IMR-90 (cell line): ENCODE data around the gene PIAS4. TPM values are rescaled to one million over a fixed set of nuclear protein-coding genes. Genes with fewer than 3 reads are reported as not detected.

Experiments used
- ATAC-seq: fragments of 200-7000 bp; cut with Tn5 transposase; 2 replicates; pipeline ENCODE4 v1.9.1; 2020; ENCODE audit warnings: low read depth, mild to moderate bottlenecking, moderate library complexity
- BruUV-seq: library from RNA; stranded (reverse); fragments of 400-500 nt; replicated peaks from 2 replicates; lab custom pipeline; 2021; lab: Mats Ljungman, UMichigan
- CTCF ChIA-PET: fragments of 300-600 bp; formaldehyde crosslinking; extraction: SDS; loops from one replicate; lab custom pipeline; 2021; ENCODE audit warnings: antibody characterized with exemption; lab: Yijun Ruan, JAX
- POLR2A ChIA-PET: fragments of 300-600 bp; sonication (Branson Sonifier 250); formaldehyde crosslinking; loops from one replicate; lab custom pipeline; 2022; ENCODE audit warnings: antibody characterized with exemption; ENCODE audit not compliant: unreplicated experiment; lab: Charles Lee
- DNase-seq: peaks from one replicate; pipeline ENCODE4 v3.0.0; 2013
- H2AFZ ChIP-seq: replicated peaks from 2 replicates; pipeline ENCODE3; 2013; ENCODE audit warnings: low read length, mild to moderate bottlenecking; ENCODE audit not compliant: poor library complexity
- H2AK5ac ChIP-seq: 2 replicates; pipeline ENCODE4 v1.6.1; 2013; ENCODE audit warnings: low read depth, low read length, inconsistent platforms
- H2AK9ac ChIP-seq: replicated peaks from 2 replicates; pipeline ENCODE3; 2013; ENCODE audit warnings: mild to moderate bottlenecking, low read depth, low read length, moderate library complexity; ENCODE audit not compliant: poor library complexity
- H2BK120ac ChIP-seq: 2 replicates; pipeline ENCODE4 v1.6.1; 2013; ENCODE audit warnings: low read depth, low read length, inconsistent platforms
- H2BK15ac ChIP-seq: 3 replicates; pipeline ENCODE4 v1.6.1; 2013; ENCODE audit warnings: low read depth, low read length, inconsistent platforms
- H2BK20ac ChIP-seq: 2 replicates; pipeline ENCODE4 v1.6.1; 2013; ENCODE audit warnings: low read depth, mild to moderate bottlenecking, inconsistent platforms, low read length, moderate library complexity
- H2BK5ac ChIP-seq: 2 replicates; pipeline ENCODE4 v1.6.1; 2013; ENCODE audit warnings: mild to moderate bottlenecking, low read depth, low read length, inconsistent platforms; ENCODE audit not compliant: poor library complexity, severe bottlenecking
- H3K14ac ChIP-seq: replicated peaks from 2 replicates; pipeline ENCODE4 v1.6.1; 2013; ENCODE audit warnings: low read depth, low read length, inconsistent platforms
- H3K18ac ChIP-seq: 2 replicates; pipeline ENCODE4 v1.6.1; 2013; ENCODE audit warnings: low read depth, low read length, control low read depth
- H3K23ac ChIP-seq: 2 replicates; pipeline ENCODE4 v1.6.1; 2013; ENCODE audit warnings: low read depth, low read length, inconsistent platforms
- H3K27ac ChIP-seq: 2 replicates; pipeline ENCODE4 v1.5.1; 2013; ENCODE audit warnings: mild to moderate bottlenecking, control low read depth, low read length; ENCODE audit not compliant: insufficient read depth
- H3K27me3 ChIP-seq: 2 replicates; pipeline ENCODE4 v1.6.1; 2013; ENCODE audit warnings: low read length; ENCODE audit not compliant: control insufficient read depth, insufficient read depth
- H3K36me3 ChIP-seq: 2 replicates; pipeline ENCODE4 v1.6.1; 2013; ENCODE audit warnings: low read length, mixed read lengths; ENCODE audit not compliant: control insufficient read depth, insufficient read depth
- H3K4ac ChIP-seq: 2 replicates; pipeline ENCODE4 v1.6.1; 2013; ENCODE audit warnings: low read depth, low read length, inconsistent platforms
- H3K4me1 ChIP-seq: 2 replicates; pipeline ENCODE4 v1.6.1; 2013; ENCODE audit warnings: low read length, mixed read lengths; ENCODE audit not compliant: control insufficient read depth, insufficient read depth
- H3K4me2 ChIP-seq: 2 replicates; pipeline ENCODE4 v1.6.1; 2013; ENCODE audit warnings: low read depth, mild to moderate bottlenecking, control low read depth, low read length, moderate library complexity
- H3K4me3 ChIP-seq: 2 replicates; pipeline ENCODE4 v1.5.1; 2013; ENCODE audit warnings: low read depth, mild to moderate bottlenecking, control low read depth, low read length, moderate library complexity; ENCODE audit not compliant: insufficient read depth
- H3K56ac ChIP-seq: 2 replicates; pipeline ENCODE4 v1.6.1; 2013; ENCODE audit warnings: low read length, inconsistent platforms; ENCODE audit not compliant: insufficient read depth; ENCODE audit errors: extremely low read depth
- H3K79me1 ChIP-seq, 2 experiments: 2 replicates each; pipeline ENCODE4 v1.6.1; 2013; ENCODE audit warnings: low read length in 2 of 2, inconsistent platforms in 1 of 2, low read depth in 1 of 2
- H3K9ac ChIP-seq: 2 replicates; pipeline ENCODE4 v1.6.1; 2013; ENCODE audit warnings: low read depth, low read length, control low read depth
- H3K9me1 ChIP-seq: 2 replicates; pipeline ENCODE4 v1.6.1; 2013; ENCODE audit warnings: low read length, inconsistent platforms; ENCODE audit not compliant: insufficient read depth
- H3K9me3 ChIP-seq: 2 replicates; pipeline ENCODE4 v1.6.1; 2013; ENCODE audit warnings: low read length; ENCODE audit not compliant: control insufficient read depth, insufficient read depth
- H4K20me1 ChIP-seq: 2 replicates; pipeline ENCODE4 v1.6.1; 2013; ENCODE audit warnings: low read length, inconsistent platforms; ENCODE audit not compliant: insufficient read depth
- H4K5ac ChIP-seq: 2 replicates; pipeline ENCODE4 v1.6.1; 2013; ENCODE audit warnings: mild to moderate bottlenecking, low read depth, low read length, control low read depth
- H4K8ac ChIP-seq, 2 experiments: 2 replicates each; pipeline ENCODE4 v1.6.1; 2013; ENCODE audit warnings: low read depth in 2 of 2, low read length in 2 of 2, control low read depth in 1 of 2, inconsistent platforms in 1 of 2
- H4K91ac ChIP-seq: 2 replicates; pipeline ENCODE4 v1.6.1; 2013; ENCODE audit warnings: low read depth, low read length, inconsistent platforms; ENCODE audit not compliant: insufficient read depth
- BHLHE40 ChIP-seq: fragments of 150-350 bp; IDR thresholded peaks from 2 replicates; pipeline ENCODE4 v1.6.1; 2016; ENCODE audit warnings: mild to moderate bottlenecking, low read depth, low read length
- CEBPB ChIP-seq: IDR thresholded peaks from 2 replicates; pipeline ENCODE4 v1.6.1; 2012; ENCODE audit warnings: low read depth, low read length, improper control_type of control experiment
- FOS ChIP-seq: fragments of 150-350 bp; IDR thresholded peaks from 2 replicates; pipeline ENCODE4 v1.6.1; 2016; ENCODE audit warnings: low read depth, low read length
- MAZ ChIP-seq: IDR thresholded peaks from 2 replicates; pipeline ENCODE4 v1.6.1; 2012; ENCODE audit warnings: low read depth, mild to moderate bottlenecking, low read length, improper control_type of control experiment, moderate library complexity, borderline replicate concordance
- MXI1 ChIP-seq: IDR thresholded peaks from 2 replicates; pipeline ENCODE4 v1.6.1; 2012; ENCODE audit warnings: low read depth, mild to moderate bottlenecking, low read length, moderate library complexity, borderline replicate concordance
- RAD21 ChIP-seq: IDR thresholded peaks from 2 replicates; pipeline ENCODE4 v1.6.1; 2012; ENCODE audit warnings: low read length, improper control_type of control experiment
- SMC3 ChIP-seq: fragments of 150-350 bp; IDR thresholded peaks from 2 replicates; pipeline ENCODE4 v1.6.1; 2016; ENCODE audit warnings: low read depth, mild to moderate bottlenecking, antibody characterized with exemption, low read length, moderate library complexity
- WGBS, 2 experiments: methylation state at CpG; one replicate each; pipeline versions ENCODE4 v1.1.5 to v1.1.7; 2013; ENCODE audit warnings: missing lambda C conversion rate in 2 of 2; ENCODE audit not compliant: insufficient read length in 1 of 2; ENCODE audit errors: extremely low coverage in 2 of 2; 5-methylcytosine and 5-hydroxymethylcytosine counted together
- dilution Hi-C: fragments of 300-500 bp; cut with HindIII; formaldehyde crosslinking; loops from one replicate; pipeline ENCODE4 v1.14.3; 2018; ENCODE audit warnings: low sequenced_read_pairs; ENCODE audit not compliant: unreplicated experiment
- in situ Hi-C: fragments of 300-500 bp; cut with MboI; formaldehyde crosslinking; loops from 3 replicates; pipeline ENCODE4 v1.14.3; 2019; ENCODE audit warnings: low sequenced_read_pairs, inconsistent platforms, mixed read lengths
- intact Hi-C: fragments of 100-400 bp; cut with micrococcal nuclease; formaldehyde crosslinking; loops from 2 replicates; pipeline ENCODE4 v1.10.0; 2022
- polyA plus RNA-seq, 3 experiments: library from polyadenylated mRNA; depleted of rRNA; stranded (reverse); fragments of >200 nt; gene quantifications; 2 replicates each; pipeline ENCODE4 v1.2.3, GENCODE V29; 2012; ENCODE audit warnings: low replicate concordance in 1 of 3
- total RNA-seq: library from RNA; depleted of rRNA; stranded (reverse); fragments of >200 nt; gene quantifications from 2 replicates; pipeline ENCODE4 v1.2.3, GENCODE V29; 2012
- TF ChIP-seq, protein P1 (sequence below): fragments of 150-350 bp; IDR thresholded peaks from 2 replicates; pipeline ENCODE4 v1.6.1; 2016; ENCODE audit warnings: low read depth, mild to moderate bottlenecking, low read length, moderate library complexity, borderline replicate concordance
- TF ChIP-seq, protein P2 (sequence below): conservative IDR thresholded peaks from 2 replicates; pipeline ENCODE4 v1.5.1; 2012; ENCODE audit warnings: mild to moderate bottlenecking, low read depth, low read length, improper control_type of control experiment

PIAS4 gene
- total and polyA plus RNA-seq, 2 of the 4 experiments (the other 2 are of a cell fraction) = 12.1 to 13.6 TPM

DNA sequence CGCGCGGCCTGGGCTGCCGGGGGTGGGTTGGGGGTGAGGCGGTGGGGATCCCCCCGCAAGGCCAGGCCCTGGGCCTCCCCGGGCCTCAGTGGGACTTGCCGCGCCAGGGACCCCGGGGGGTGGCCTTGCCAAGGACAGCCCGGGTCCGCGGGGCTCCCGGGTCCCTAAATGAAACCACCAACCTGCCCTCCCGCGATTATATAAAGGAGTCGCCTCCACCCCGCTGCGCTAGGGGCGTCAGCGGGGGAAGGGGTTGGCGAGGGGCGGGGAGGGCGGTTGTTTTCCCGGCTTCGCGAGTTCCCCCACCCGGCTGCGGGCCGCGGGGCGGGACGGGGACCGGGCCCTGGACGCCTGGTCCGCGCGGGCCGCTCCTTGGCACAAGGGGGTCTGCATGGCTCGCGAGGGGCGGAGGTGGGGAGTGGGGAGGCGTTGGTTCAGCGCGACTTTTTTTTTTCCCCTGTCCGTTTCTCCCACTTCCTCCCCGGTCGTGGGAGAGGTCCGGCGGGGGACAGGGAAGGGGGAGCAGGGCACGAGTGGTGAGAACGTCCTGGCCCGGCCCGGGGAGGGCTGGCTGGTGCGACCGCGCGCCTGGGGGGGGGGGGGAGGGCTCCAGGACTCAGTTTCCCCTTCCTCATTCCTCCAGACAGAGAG is 60.0 kb downstream of the PIAS4 start (continued):
- no peak for TF ChIP-seq CEBPB
- no peak for TF ChIP-seq MXI1

DNA sequence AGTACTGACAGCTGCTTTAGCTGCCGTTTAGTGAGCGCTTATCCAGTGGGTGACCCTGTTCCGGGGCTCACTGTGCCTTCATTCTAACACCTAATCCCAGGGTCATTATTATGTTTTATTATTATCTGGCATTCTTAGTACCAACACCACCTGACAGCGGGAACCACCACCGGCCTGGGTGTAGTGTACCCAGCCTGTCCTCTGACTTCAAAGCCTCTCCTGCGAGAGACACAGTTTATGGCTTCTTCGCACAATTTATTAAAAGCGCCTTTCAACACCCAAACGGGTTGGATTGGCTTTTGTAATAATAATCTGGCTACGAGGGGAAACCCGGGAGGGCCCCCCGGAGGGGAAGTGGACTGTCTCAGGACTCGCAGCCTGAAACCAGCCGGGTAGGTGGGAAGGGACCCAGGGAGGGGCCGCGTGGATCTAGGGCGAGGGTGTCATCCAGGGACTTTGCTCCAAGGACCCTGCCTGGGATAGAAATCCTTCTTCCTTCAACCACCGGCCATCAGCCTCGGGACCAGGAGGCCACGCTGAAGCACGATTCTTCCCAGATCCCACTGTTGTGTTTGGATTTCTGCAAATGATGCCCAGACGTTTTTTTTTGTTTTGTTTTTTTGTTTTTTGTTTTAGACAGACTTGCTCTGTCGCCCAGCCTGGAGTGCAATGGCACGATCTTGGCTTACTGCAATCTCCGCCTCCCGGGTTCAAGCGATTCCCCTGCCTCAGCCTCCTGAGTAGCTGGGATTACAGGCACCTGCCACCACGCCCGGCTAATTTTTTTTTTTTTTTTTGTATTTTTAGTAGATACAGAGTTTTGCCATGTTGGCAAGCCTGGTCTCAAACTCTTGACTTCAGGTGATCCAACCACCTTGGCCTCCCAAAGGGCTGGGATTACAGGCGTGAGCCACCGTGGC is 60.8 kb downstream of the PIAS4 start:
- Histone ChIP-seq H4K91ac (no peak overlapping the region), H3K56ac (no peak overlapping the region), H2AFZ (peak overlapping the region; percentile 88), H3K9me3 (no peaks in the 10 kb centered on the region), H3K18ac (no peak overlapping the region; the same call in 1 of the 2 replicates), H3K79me1 (peaks cover 3 to 4% of the 10 kb centered on the region in 2 experiments; a peak in 2 of 4 replicates), H2AK9ac (peak overlapping the region; percentile 60), H3K4me1 (peaks cover 4% of the 10 kb centered on the region), H3K14ac (no peak overlapping the region), H2BK20ac (no peak overlapping the region), H3K27ac (no peak overlapping the region; the same call in 1 of the 2 replicates), H2BK15ac (no peak overlapping the region), H3K9me1 (peaks cover 3% of the 10 kb centered on the region), H3K36me3 (peaks cover 5% of the 10 kb centered on the region; the same call in 1 of the 2 replicates), H4K8ac (peak overlapping the region; percentile 69 to 85; a peak in 2 of 4 replicates), H2BK5ac (no peak overlapping the region), H3K27me3 (no peaks in the 10 kb centered on the region), H3K9ac (peak overlapping the region; percentile 55), H4K5ac (no peak overlapping the region), H3K4me3 (peak overlapping the region; percentile 56), H3K23ac (peak overlapping the region; percentile 52; the same call in 1 of the 2 replicates), H3K4me2 (peak overlapping the region; percentile 47; the same call in 1 of the 2 replicates), H4K20me1 (peaks cover 16% of the 10 kb centered on the region), H2AK5ac (peak overlapping the region; percentile 43; the same call in 1 of the 2 replicates), H3K4ac (0 out of 2 replicates have a peak overlapping the region, but pooled peaks have one; percentile 15), H2BK120ac (no peak overlapping the region; the same call in 1 of the 2 replicates)
- in situ Hi-C loops (no loop called here), dilution Hi-C loops (no loop called here), intact Hi-C loops (loop anchor here (5.0 kb wide), 1 partner anchor 119 kb away; no protein-coding TSS in a partner anchor)
- no TSS peak for BruUV-seq
- POLR2A ChIA-PET = no interaction called here
- no peak for TF ChIP-seq BHLHE40
- TF ChIP-seq, protein P1, sequence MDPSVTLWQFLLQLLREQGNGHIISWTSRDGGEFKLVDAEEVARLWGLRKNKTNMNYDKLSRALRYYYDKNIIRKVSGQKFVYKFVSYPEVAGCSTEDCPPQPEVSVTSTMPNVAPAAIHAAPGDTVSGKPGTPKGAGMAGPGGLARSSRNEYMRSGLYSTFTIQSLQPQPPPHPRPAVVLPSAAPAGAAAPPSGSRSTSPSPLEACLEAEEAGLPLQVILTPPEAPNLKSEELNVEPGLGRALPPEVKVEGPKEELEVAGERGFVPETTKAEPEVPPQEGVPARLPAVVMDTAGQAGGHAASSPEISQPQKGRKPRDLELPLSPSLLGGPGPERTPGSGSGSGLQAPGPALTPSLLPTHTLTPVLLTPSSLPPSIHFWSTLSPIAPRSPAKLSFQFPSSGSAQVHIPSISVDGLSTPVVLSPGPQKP = no peak
- no peak for TF ChIP-seq SMC3
- TF ChIP-seq CEBPB = no peak
- TF ChIP-seq FOS = no peak
- TF ChIP-seq RAD21 = no peak
- TF ChIP-seq MAZ = no peak
- TF ChIP-seq, protein P2, sequence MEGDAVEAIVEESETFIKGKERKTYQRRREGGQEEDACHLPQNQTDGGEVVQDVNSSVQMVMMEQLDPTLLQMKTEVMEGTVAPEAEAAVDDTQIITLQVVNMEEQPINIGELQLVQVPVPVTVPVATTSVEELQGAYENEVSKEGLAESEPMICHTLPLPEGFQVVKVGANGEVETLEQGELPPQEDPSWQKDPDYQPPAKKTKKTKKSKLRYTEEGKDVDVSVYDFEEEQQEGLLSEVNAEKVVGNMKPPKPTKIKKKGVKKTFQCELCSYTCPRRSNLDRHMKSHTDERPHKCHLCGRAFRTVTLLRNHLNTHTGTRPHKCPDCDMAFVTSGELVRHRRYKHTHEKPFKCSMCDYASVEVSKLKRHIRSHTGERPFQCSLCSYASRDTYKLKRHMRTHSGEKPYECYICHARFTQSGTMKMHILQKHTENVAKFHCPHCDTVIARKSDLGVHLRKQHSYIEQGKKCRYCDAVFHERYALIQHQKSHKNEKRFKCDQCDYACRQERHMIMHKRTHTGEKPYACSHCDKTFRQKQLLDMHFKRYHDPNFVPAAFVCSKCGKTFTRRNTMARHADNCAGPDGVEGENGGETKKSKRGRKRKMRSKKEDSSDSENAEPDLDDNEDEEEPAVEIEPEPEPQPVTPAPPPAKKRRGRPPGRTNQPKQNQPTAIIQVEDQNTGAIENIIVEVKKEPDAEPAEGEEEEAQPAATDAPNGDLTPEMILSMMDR = no peak
- WGBS, 2 experiments = 38% methylated on average over 4 of the region's 31 CpGs; no CpG with 5 or more reads in 1 of the 2 experiments
- ATAC-seq (no peak), DNase-seq (no peak)
- CTCF ChIA-PET = no interaction called here
